HG02642 (cell line): ENCODE measurements around the gene FARP1.
"Not testable (repeated sequence)": the region's sequence is repeated elsewhere in the genome, so short reads cannot be mapped to it uniquely, and the experiment has no call there.

Source experiments
- ATAC-seq: cut with Tn5 transposase; IDR thresholded peaks from one replicate; pipeline ENCODE4 v1.9.1; 2021; ENCODE audit warnings: mild to moderate bottlenecking; ENCODE audit not compliant: unreplicated experiment, poor library complexity

The FARP1 gene

DNA sequence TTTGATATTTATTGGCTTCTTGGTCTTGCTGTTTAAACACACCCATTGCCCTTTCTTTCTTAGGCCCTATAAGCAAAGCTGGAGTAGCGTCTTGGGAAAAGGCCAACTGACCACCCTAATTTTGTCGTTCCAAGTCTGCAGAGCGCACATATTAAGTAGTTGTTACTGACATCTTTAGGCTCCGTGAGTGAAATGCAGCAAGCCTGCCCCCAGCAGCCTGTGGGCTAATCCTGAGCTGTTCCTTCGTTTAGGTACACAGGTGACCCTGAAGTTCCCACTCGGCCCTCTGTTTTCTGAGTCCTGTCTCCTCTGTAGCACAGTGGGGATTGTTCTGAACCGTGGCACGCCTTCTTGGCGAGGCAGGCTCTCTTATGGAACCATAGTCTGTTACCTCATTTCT lies 263.5 kb downstream of the FARP1 start:
- ATAC-seq = no peak

GRCh38 chr13:98406971-98407370 lies 264.1 kb downstream of the FARP1 start:
- ATAC-seq = no peak

DNA sequence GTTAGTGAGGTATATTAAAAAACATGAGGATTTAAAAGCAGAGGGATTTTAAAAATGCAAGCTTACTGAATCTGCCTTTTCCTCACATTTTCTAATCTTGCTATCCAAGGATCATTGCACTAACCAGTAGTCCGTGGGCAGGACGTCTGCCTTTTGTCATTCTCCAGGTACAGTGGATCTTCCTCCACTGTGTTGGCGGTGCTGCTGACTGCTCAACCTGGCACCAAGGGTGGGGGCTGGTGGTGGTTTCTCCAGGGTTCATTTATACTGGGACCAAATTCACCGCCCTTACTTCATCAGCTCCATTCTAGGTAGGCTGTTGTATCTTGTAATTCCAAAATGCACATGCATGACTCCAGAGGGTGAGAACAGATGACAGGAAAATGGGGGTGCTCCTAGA lies 264.7 kb downstream of the FARP1 start:
- ATAC-seq = no peak

DNA sequence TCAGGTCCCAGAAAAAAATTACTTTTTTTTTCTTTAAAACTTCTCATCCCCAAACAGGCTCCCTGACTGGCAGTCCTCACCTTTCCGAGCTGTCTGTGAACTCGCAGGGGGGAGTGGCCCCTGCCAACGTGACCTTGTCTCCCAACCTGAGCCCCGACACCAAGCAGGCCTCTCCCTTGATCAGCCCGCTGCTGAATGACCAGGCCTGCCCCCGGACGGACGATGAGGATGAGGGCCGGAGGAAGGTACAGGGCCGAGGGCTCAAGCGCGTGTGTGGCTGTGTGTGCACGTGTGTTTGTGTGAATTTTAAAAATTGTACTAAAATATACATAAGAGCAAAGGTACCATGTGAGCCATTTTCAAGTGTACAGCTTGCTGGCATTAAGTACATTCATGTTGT lies 266.4 kb downstream of the FARP1 start:
- ATAC-seq = no peak

DNA sequence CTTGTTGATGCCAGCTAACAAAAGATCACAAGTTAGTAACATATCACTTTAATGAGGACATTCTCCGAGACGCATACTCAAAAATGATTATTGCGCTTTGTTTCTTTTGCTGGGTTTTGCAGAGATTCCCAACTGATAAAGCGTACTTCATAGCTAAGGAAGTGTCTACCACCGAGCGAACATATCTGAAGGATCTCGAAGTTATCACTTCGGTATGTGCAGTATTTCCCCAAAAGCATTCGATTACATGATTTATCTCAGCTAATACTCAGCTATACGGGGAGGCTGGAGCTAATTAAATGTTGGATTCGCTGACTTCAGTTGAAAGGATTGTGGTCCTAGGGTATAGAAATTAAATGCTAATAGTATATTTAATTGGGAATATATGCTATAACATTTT lies 267.7 kb downstream of the FARP1 start:
- ATAC-seq = no peak

GRCh38 chr13:98411013-98411412 lies 268.1 kb downstream of the FARP1 start:
- ATAC-seq = no peak

DNA sequence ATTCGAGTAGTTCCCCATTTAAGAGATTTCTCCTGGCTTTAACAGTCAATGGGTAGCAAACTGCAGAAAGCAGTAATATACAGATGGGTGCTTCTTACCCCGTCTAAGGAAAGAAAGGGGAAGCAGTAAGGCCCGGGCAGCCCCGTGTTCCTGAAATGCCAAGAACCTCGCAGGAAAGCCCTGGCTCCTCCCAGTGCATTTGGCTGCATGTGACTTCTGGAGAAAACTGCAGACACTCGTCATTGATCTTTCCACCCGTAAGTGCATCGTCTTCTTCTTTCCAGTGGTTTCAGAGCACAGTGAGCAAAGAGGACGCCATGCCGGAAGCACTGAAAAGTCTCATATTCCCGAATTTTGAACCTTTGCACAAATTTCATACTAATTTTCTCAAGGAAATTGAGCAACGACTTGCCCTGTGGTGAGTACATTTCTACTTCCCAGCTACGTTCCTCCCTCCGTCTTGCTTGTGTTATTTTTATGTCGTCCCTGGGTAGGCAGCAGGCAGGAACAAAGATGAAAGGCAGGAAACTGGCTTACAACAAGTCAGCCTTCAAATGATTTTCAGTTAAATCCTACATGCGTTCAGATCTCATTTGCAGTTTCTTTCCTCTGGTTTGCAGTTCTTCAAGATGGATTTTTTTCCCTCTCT lies 268.8 kb downstream of the FARP1 start:
- ATAC-seq = no peak

- ATAC-seq = not testable (repeated sequence)
These were observed 270.4 kb downstream of the FARP1 start for GRCh38 chr13:98413278-98413677.

GRCh38 chr13:98413796-98414195 lies 270.9 kb downstream of the FARP1 start:
- ATAC-seq = no peak

GRCh38 chr13:98415326-98416070 lies 272.6 kb downstream of the FARP1 start:
- ATAC-seq = no peak

- no peak for ATAC-seq
These were observed 273.5 kb downstream of the FARP1 start for GRCh38 chr13:98416408-98416807.

DNA sequence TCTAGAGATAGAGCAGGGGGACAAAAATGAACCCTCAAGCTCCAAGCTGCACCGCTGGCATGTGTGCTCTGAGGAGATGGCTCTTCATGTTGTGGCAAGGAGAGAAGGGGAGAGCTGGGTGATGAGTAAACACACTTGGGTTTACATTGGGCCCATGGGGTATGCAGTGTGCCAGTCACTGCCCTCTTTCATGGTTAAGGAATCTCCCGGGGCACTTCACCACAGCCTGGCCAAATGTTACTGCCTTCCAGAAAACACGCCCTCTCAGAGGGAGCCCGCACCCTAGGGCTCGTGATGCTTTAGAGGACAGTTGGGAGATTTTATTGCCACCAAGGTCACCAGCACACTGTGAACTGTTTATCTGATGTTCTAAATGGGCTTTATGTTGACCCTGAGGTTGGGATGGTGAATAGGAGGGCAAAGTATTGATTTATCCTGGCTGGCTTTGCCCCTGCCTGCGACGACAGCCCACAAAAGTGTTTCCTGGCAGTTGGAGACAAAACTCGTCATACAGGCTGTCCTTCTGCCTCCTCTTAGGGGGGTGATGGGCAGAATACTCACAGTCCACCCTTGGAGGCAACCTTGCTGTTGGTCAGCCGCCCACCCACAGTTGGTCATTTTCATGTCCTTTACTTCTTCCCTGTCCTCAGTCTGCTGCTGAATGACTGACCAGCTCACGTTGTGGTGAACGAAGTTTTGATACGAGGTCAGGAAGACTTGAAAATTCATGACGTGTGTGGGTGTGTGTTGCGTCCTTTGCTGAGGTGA lies 277.1 kb downstream of the FARP1 start:
- ATAC-seq = no peak

- ATAC-seq = no peak
These were observed 277.8 kb downstream of the FARP1 start for GRCh38 chr13:98420554-98421175.

DNA sequence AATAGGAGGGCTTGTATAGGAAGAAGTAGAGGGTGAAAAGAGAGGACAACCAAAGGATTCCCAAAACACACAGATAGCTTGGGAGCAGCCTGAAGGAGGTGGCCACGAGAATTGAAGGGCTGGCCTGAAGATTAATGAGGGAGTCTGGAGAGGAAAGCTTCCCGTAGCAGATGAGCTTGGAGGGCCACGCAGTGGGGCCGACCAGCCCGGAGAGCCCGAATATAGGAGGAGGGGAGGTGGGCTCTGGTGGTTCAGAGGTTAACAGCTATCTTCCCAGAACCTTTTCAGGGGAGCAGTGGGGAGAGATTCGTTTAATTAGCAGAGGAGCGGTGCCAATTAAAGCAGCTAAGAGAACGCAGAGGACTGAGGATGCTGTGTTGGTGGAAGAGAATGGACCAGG lies 279.2 kb downstream of the FARP1 start:
- no peak for ATAC-seq

- ATAC-seq = no peak
These were observed 280.5 kb downstream of the FARP1 start for GRCh38 chr13:98423417-98423816.

GRCh38 chr13:98427331-98427995 lies 284.6 kb downstream of the FARP1 start:
- ATAC-seq = no peak

GRCh38 chr13:98428256-98428966 lies 285.5 kb downstream of the FARP1 start:
- no peak for ATAC-seq

GRCh38 chr13:98429081-98429480 lies 286.2 kb downstream of the FARP1 start:
- no peak for ATAC-seq

DNA sequence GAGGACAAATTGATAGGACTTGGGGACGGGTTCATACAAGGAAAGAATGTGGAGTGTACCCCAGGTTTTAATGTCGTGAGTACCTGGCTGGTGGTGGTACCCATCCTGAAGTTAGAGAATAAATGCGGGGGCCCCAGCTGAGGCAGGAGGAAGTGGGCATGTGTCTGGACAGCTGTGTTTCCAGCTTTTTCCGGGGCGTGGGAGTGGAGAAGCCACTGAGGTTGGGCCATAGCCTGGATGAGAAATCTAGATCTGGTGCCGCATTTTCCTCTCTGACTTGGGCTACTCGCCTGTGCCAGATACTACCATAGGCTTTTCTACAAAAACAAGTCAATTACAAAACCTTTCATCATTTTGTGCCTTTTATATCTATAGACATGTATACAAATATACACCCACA lies 286.6 kb downstream of the FARP1 start:
- no peak for ATAC-seq
